Limb (tissue), 2 donors: ENCODE measurements around the gene SNX6.
"Not testable (repeated sequence)": the region's sequence is repeated elsewhere in the genome, so short reads cannot be mapped to it uniquely, and the experiment has no call there.

ENCODE experiments used
- DNase-seq, 2 donors: peaks; one replicate each; pipeline ENCODE4 v3.0.0-alpha.2; 2016; ENCODE audit errors: extremely low spot score in 2 of 2

Gene SNX6

GRCh38 chr14:34562776-34563150 lies 67.2 kb downstream of the SNX6 start:
- no peak for DNase-seq

- DNase-seq = not testable (repeated sequence)
Measured at GRCh38 chr14:34562037-34562775, 67.7 kb downstream of the SNX6 start.

- DNase-seq = not testable (repeated sequence)
Measured at GRCh38 chr14:34556498-34556829, 73.5 kb downstream of the SNX6 start.

- not testable (repeated sequence) for DNase-seq
Measured at GRCh38 chr14:34555583-34556497, 74.1 kb downstream of the SNX6 start.

- DNase-seq = no peak
Measured at GRCh38 chr14:34554540-34555250, 75.3 kb downstream of the SNX6 start.

GRCh38 chr14:34549276-34549966 lies 80.5 kb downstream of the SNX6 start:
- DNase-seq = not testable (repeated sequence)

GRCh38 chr14:34548472-34548981 lies 81.4 kb downstream of the SNX6 start:
- DNase-seq = no peak

GRCh38 chr14:34547136-34547520 lies 82.8 kb downstream of the SNX6 start:
- DNase-seq = not testable (repeated sequence)

- not testable (repeated sequence) for DNase-seq
Measured at GRCh38 chr14:34546272-34547135, 83.4 kb downstream of the SNX6 start.

GRCh38 chr14:34540181-34541059 lies 89.5 kb downstream of the SNX6 start:
- not testable (repeated sequence) for DNase-seq

- peak; percentile 96 to 97 for DNase-seq
Measured at GRCh38 chr14:34539407-34540180, 90.4 kb downstream of the SNX6 start, which contains the start of gene EAPP. Gene EAPP, minus strand, starts transcription at chr14:34539701. Its CDS starts 73 bp downstream, at chr14:34539628.

- no peak for DNase-seq
Measured at GRCh38 chr14:34538871-34539406, 91.0 kb downstream of the SNX6 start.

- not testable (repeated sequence) for DNase-seq
Measured at GRCh38 chr14:34538096-34538495, 91.9 kb downstream of the SNX6 start.

- no peak for DNase-seq
Measured at GRCh38 chr14:34537677-34538009, 92.3 kb downstream of the SNX6 start.

- DNase-seq = no peak
Measured at GRCh38 chr14:34536951-34537676, 92.8 kb downstream of the SNX6 start.

GRCh38 chr14:34527591-34527990 lies 102.4 kb downstream of the SNX6 start:
- DNase-seq = no peak

- not testable (repeated sequence) for DNase-seq
Measured at GRCh38 chr14:34524216-34524615, 105.7 kb downstream of the SNX6 start.
